Neural progenitor cell (in vitro differentiated cells): ENCODE results near the gene CIB2. TPM values are rescaled to one million over a fixed set of nuclear protein-coding genes. Genes with fewer than 3 reads are reported as not detected.

Experiments used
- DNase-seq: peaks from one replicate; pipeline ENCODE4 v3.0.0-alpha.2; 2016; ENCODE audit warnings: low spot score
- H2AFZ ChIP-seq: fragments of 200-600 bp; sonication (generic); replicated peaks from 2 replicates; pipeline ENCODE4 v1.6.1; 2016; ENCODE audit warnings: antibody characterized with exemption
- H3F3A ChIP-seq: fragments of 200-600 bp; sonication (generic); 2 replicates; pipeline ENCODE4 v1.6.1; 2016; ENCODE audit warnings: antibody characterized with exemption, low read depth
- H3K27ac ChIP-seq: fragments of 200-600 bp; sonication (generic); 2 replicates; pipeline ENCODE4 v1.5.1; 2016; ENCODE audit warnings: mild to moderate bottlenecking
- H3K27me3 ChIP-seq: fragments of 200-600 bp; sonication (generic); 2 replicates; pipeline ENCODE4 v1.6.1; 2016; ENCODE audit warnings: mild to moderate bottlenecking, moderate library complexity
- H3K36me3 ChIP-seq: fragments of 200-600 bp; sonication (generic); 2 replicates; pipeline ENCODE4 v1.5.1; 2016
- H3K4me1 ChIP-seq: fragments of 200-600 bp; sonication (generic); 2 replicates; pipeline ENCODE4 v1.6.1; 2016; ENCODE audit warnings: mixed run types
- H3K4me2 ChIP-seq: fragments of 200-600 bp; sonication (generic); 2 replicates; pipeline ENCODE4 v1.6.1; 2016
- H3K4me3 ChIP-seq: fragments of 200-600 bp; sonication (generic); 2 replicates; pipeline ENCODE4 v1.5.1; 2016
- H3K79me2 ChIP-seq: fragments of 200-600 bp; sonication (generic); 2 replicates; pipeline ENCODE4 v1.6.1; 2016; ENCODE audit warnings: low read depth
- H3K9ac ChIP-seq: fragments of 200-600 bp; sonication (generic); 2 replicates; pipeline ENCODE4 v1.6.1; 2016
- H3K9me3 ChIP-seq: fragments of 200-600 bp; sonication (generic); 2 replicates; pipeline ENCODE4 v1.5.1; 2016; ENCODE audit warnings: low read depth
- H4K20me1 ChIP-seq: fragments of 200-600 bp; sonication (generic); 2 replicates; pipeline ENCODE4 v1.6.1; 2016; ENCODE audit warnings: low read depth
- H3K27ac Mint-ChIP-seq: 3 replicates; pipeline ENCODE4 v1.8.0; 2021; ENCODE audit warnings: mixed read lengths
- H3K27me3 Mint-ChIP-seq: 2 replicates; pipeline ENCODE4 v1.8.0; 2022; ENCODE audit warnings: low read depth, mild to moderate bottlenecking, inconsistent platforms, moderate library complexity, mixed read lengths; ENCODE audit not compliant: insufficient read depth
- H3K36me3 Mint-ChIP-seq: 3 replicates; pipeline ENCODE4 v1.8.0; 2021; ENCODE audit warnings: mixed read lengths
- H3K4me1 Mint-ChIP-seq: 3 replicates; pipeline ENCODE4 v1.8.0; 2021; ENCODE audit warnings: mixed read lengths
- H3K4me3 Mint-ChIP-seq: 3 replicates; pipeline ENCODE4 v1.8.0; 2021; ENCODE audit warnings: mild to moderate bottlenecking, moderate library complexity, mixed read lengths
- H3K9me3 Mint-ChIP-seq: 3 replicates; pipeline ENCODE4 v1.8.0; 2020; ENCODE audit warnings: mixed read lengths
- EZH2 ChIP-seq: fragments of 200-600 bp; sonication (generic); IDR thresholded peaks from 2 replicates; pipeline ENCODE4 v1.6.1; 2017; ENCODE audit warnings: antibody characterized with exemption, mild to moderate bottlenecking, moderate library complexity
- EZH2phosphoT487 ChIP-seq: fragments of 200-600 bp; sonication (generic); IDR thresholded peaks from 2 replicates; pipeline ENCODE4 v1.6.1; 2017; ENCODE audit warnings: antibody characterized with exemption
- total RNA-seq: library from RNA; depleted of rRNA; stranded (reverse); fragments of >200 nt; gene quantifications from 2 replicates; pipeline ENCODE4 v1.2.3, GENCODE V29; 2015; ENCODE audit warnings: low replicate concordance
- TF ChIP-seq, protein P1 (sequence below): fragments of 200-600 bp; sonication (generic); IDR thresholded peaks from 2 replicates; pipeline ENCODE4 v1.5.1; 2017; ENCODE audit warnings: antibody characterized with exemption, mild to moderate bottlenecking

CIB2 gene
- total RNA-seq, 1 donor from 2014 or later = 40.6 TPM

DNA sequence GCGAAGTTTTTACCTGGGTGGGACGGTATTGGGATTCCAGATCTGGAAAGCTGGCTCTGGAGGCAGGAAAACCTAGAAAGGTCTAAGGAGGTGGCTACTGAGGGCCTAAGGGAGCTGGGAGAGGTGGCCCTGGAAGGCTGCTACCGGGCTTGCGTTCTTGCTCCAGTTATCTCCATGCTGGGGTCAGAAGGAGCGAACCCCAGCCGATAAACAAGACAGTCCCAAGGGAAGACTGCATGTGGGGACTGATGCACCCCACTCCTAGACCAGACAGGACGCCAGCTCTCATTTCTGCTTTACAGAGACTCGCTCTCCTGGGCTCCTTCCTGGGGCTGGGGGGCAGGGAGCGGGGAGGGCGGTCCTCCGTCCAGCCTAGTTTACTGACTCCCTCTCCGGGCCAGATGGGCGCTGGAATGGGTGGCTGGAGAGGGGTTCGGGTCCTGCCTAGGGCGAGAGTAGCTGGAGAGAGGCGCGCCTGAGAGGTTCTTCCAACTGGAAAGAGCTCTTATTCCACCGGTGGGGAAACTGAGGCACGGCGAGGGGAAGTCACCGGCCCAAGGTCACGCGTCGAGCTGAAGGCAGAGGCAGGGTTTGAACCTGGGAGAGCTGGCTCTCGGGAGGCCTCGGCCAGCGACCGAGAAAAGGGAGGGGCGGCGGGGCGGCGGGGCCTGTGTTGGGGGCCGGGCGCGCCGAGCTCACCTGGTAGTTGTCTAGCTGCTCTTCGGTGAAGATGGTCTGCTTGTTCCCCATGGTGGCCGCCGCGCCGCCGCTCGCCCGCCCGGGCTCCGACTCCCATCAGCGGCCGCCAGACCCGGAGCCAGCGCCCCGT, 565 bp downstream of the CIB2 start:
- Mint-ChIP-seq H3K4me3 (peak overlapping the region; percentile 84), H3K27me3 (peaks cover 2% of the 10 kb centered on the region), H3K9me3 (no peaks in the 10 kb centered on the region), H3K36me3 (no peaks in the 10 kb centered on the region), H3K27ac (peak overlapping the region; percentile 72), H3K4me1 (peaks cover 27% of the 10 kb centered on the region)
- DNase-seq = no peak
- Histone ChIP-seq H3K4me1 (peaks cover 12% of the 10 kb centered on the region), H3K4me2 (peak overlapping the region; percentile 87), H3K9me3 (no peaks in the 10 kb centered on the region), H3K4me3 (peak overlapping the region; percentile 59), H3K9ac (no peak overlapping the region), H2AFZ (peak overlapping the region; percentile 95), H3F3A (peaks cover 24% of the 10 kb centered on the region), H3K79me2 (no peaks in the 10 kb centered on the region), H3K27ac (no peak overlapping the region), H4K20me1 (no peaks in the 10 kb centered on the region), H3K36me3 (no peaks in the 10 kb centered on the region), H3K27me3 (no peaks in the 10 kb centered on the region)
- TF ChIP-seq EZH2phosphoT487 (no peak), EZH2 (peak; percentile 10)
- TF ChIP-seq, protein P1, sequence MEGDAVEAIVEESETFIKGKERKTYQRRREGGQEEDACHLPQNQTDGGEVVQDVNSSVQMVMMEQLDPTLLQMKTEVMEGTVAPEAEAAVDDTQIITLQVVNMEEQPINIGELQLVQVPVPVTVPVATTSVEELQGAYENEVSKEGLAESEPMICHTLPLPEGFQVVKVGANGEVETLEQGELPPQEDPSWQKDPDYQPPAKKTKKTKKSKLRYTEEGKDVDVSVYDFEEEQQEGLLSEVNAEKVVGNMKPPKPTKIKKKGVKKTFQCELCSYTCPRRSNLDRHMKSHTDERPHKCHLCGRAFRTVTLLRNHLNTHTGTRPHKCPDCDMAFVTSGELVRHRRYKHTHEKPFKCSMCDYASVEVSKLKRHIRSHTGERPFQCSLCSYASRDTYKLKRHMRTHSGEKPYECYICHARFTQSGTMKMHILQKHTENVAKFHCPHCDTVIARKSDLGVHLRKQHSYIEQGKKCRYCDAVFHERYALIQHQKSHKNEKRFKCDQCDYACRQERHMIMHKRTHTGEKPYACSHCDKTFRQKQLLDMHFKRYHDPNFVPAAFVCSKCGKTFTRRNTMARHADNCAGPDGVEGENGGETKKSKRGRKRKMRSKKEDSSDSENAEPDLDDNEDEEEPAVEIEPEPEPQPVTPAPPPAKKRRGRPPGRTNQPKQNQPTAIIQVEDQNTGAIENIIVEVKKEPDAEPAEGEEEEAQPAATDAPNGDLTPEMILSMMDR = no peak

DNA sequence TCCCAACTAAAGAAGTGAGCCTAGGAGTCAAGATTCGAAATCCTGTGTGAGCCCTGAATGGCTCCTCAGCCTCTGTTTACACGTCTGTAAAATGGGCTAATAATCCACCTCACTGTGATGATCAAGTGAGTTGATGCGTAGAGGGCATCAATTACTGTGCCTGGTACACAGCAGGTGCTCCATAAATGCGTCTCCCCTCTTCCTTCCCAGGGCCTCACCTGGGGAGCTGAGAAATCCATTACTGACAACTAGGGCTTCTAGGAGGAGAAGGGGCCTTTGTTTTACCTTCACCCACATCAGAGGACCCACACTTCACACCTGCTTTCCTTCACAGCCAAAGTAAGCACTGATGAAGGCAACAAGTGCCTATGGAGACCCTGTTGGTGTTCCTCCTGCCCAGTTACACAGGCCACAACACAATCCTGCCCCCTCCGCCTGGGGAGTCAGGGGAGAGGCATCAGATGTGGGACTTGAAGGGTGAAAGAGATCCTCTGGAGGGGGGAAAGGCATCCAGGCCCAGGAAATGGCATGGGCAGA, 1.4 kb downstream of the CIB2 start:
- Mint-ChIP-seq H3K27ac (no peak overlapping the region), H3K4me3 (peak overlapping the region; percentile 84), H3K9me3 (no peaks in the 10 kb centered on the region), H3K36me3 (peaks cover 3% of the 10 kb centered on the region), H3K4me1 (peaks cover 29% of the 10 kb centered on the region), H3K27me3 (peaks cover 7% of the 10 kb centered on the region)
- H3K36me3 ChIP-seq = no peaks in the 10 kb centered on the region
- H3K9ac ChIP-seq = no peak overlapping the region
- no peaks in the 10 kb centered on the region for H4K20me1 ChIP-seq
- H3K4me3 ChIP-seq = no peak overlapping the region
- no peaks in the 10 kb centered on the region for H3K27me3 ChIP-seq
- H2AFZ ChIP-seq = no peak overlapping the region
- H3K9me3 ChIP-seq = no peaks in the 10 kb centered on the region
- DNase-seq = no peak
- H3K4me1 ChIP-seq = peaks cover 12% of the 10 kb centered on the region
- TF ChIP-seq, protein P1 = no peak
- TF ChIP-seq EZH2phosphoT487 (no peak), EZH2 (no peak)
- no peak overlapping the region for H3K27ac ChIP-seq
- H3K79me2 ChIP-seq = no peaks in the 10 kb centered on the region
- H3K4me2 ChIP-seq = no peak overlapping the region
- H3F3A ChIP-seq = peaks cover 24% of the 10 kb centered on the region

DNA sequence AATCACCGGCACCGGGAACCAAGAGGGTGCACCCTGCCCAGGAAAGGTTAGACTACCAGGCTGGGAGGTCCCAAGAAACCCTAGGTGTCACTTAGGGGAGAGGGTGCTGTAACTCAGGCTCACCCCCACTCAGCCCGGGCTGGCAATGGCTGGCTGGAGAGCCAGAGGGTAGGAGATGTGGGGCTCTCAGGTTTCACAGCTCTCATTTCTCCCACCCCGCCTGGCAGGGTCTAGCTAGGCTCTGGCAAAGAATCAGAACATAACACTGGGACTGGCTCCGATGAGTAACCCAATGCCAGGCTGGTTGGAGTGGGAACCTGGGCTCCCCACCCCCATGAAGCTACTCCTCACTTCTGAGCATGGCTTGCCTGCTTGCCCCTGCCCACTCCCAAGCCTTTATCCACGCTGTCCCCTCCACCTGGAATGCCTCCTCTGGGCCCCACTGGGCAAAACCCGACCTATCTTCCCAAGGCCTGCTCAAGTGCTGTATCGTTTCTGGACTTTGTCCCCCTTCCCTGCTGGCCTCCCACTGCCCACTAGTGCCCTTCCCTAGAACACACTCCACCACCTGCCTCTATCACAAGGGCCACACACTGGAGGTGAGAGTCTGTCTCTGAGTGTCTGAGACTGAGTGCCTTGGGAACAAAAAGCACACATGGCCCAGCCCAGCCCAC, 2.0 kb downstream of the CIB2 start:
- Histone ChIP-seq H3K4me1 (peaks cover 12% of the 10 kb centered on the region), H3K9me3 (no peaks in the 10 kb centered on the region), H3K27me3 (no peaks in the 10 kb centered on the region), H3F3A (peaks cover 24% of the 10 kb centered on the region), H4K20me1 (no peaks in the 10 kb centered on the region), H3K79me2 (no peaks in the 10 kb centered on the region), H3K27ac (no peak overlapping the region), H3K4me2 (no peak overlapping the region), H3K9ac (no peak overlapping the region), H2AFZ (no peak overlapping the region), H3K4me3 (no peak overlapping the region), H3K36me3 (no peaks in the 10 kb centered on the region)
- H3K27ac Mint-ChIP-seq = no peak overlapping the region
- no peaks in the 10 kb centered on the region for H3K9me3 Mint-ChIP-seq
- TF ChIP-seq EZH2 = no peak
- TF ChIP-seq, protein P1 = no peak
- H3K36me3 Mint-ChIP-seq = peaks cover 3% of the 10 kb centered on the region
- no peak overlapping the region for H3K4me3 Mint-ChIP-seq
- DNase-seq = no peak
- H3K27me3 Mint-ChIP-seq = peaks cover 7% of the 10 kb centered on the region
- peaks cover 29% of the 10 kb centered on the region for H3K4me1 Mint-ChIP-seq
